GM23248 (cell line): Measurements from ENCODE around the gene NLGN2. TPM values are rescaled to one million over a fixed set of nuclear protein-coding genes. Genes with fewer than 3 reads are reported as not detected.

ENCODE experiments used
- DNase-seq: peaks from one replicate; pipeline ENCODE4 v3.0.0-alpha.2; 2015
- H2AFZ ChIP-seq: fragments of 200-600 bp; sonication (generic); 2 replicates; pipeline ENCODE4 v1.6.1; 2016; ENCODE audit warnings: antibody characterized with exemption
- H3F3A ChIP-seq: fragments of 200-600 bp; sonication (generic); 2 replicates; pipeline ENCODE4 v1.6.1; 2016; ENCODE audit warnings: mild to moderate bottlenecking, antibody characterized with exemption, mixed run types; ENCODE audit not compliant: insufficient read depth
- H3K27ac ChIP-seq: fragments of 200-600 bp; sonication (generic); 2 replicates; pipeline ENCODE4 v1.5.1; 2016; ENCODE audit warnings: mild to moderate bottlenecking
- H3K27me3 ChIP-seq: fragments of 200-600 bp; sonication (generic); replicated peaks from 2 replicates; pipeline ENCODE4 v1.6.1; 2016; ENCODE audit warnings: mild to moderate bottlenecking; ENCODE audit not compliant: insufficient read depth
- H3K36me3 ChIP-seq: fragments of 200-600 bp; sonication (generic); 2 replicates; pipeline ENCODE4 v1.6.1; 2016; ENCODE audit warnings: low read depth, mild to moderate bottlenecking
- H3K4me1 ChIP-seq: fragments of 200-600 bp; sonication (generic); 2 replicates; pipeline ENCODE4 v1.6.1; 2016; ENCODE audit warnings: mild to moderate bottlenecking; ENCODE audit not compliant: insufficient read depth
- H3K4me2 ChIP-seq: fragments of 200-600 bp; sonication (generic); one replicate; pipeline ENCODE4 v1.6.1; 2016; ENCODE audit warnings: mild to moderate bottlenecking; ENCODE audit not compliant: unreplicated experiment
- H3K4me3 ChIP-seq: fragments of 200-600 bp; sonication (generic); 2 replicates; pipeline ENCODE4 v1.5.1; 2016; ENCODE audit warnings: mild to moderate bottlenecking
- H3K79me2 ChIP-seq: fragments of 200-600 bp; sonication (generic); 2 replicates; pipeline ENCODE4 v1.6.1; 2016; ENCODE audit warnings: mild to moderate bottlenecking; ENCODE audit not compliant: insufficient read depth
- H3K9ac ChIP-seq: fragments of 200-600 bp; sonication (generic); 2 replicates; pipeline ENCODE4 v1.6.1; 2016; ENCODE audit warnings: mild to moderate bottlenecking
- H3K9me2 ChIP-seq: fragments of 200-600 bp; sonication (generic); 2 replicates; pipeline ENCODE4 v1.6.1; 2016; ENCODE audit warnings: mixed run types, mild to moderate bottlenecking, moderate library complexity; ENCODE audit not compliant: insufficient read depth
- H3K9me3 ChIP-seq: fragments of 200-600 bp; sonication (generic); one replicate; pipeline ENCODE4 v1.6.1; 2017; ENCODE audit warnings: low read depth
- H4K20me1 ChIP-seq: fragments of 200-600 bp; sonication (generic); 2 replicates; pipeline ENCODE4 v1.6.0; 2016; ENCODE audit not compliant: insufficient read depth
- EZH2 ChIP-seq: fragments of 200-600 bp; sonication (generic); IDR thresholded peaks from 2 replicates; pipeline ENCODE4 v1.6.1; 2018; ENCODE audit warnings: antibody characterized with exemption, mild to moderate bottlenecking; ENCODE audit not compliant: insufficient read depth, poor library complexity, severe bottlenecking
- EZH2phosphoT487 ChIP-seq: fragments of 200-600 bp; sonication (generic); IDR thresholded peaks from 2 replicates; pipeline ENCODE4 v1.6.1; 2018; ENCODE audit warnings: antibody characterized with exemption, moderate library complexity, mild to moderate bottlenecking, low read depth; ENCODE audit not compliant: insufficient read depth
- WGBS, 2 experiments: methylation state at CpG; one replicate each; pipeline ENCODE4 v1.1.6; 2015 to 2017; ENCODE audit warnings: low lambda C conversion rate in 2 of 2, low coverage in 1 of 2; ENCODE audit errors: missing lambda C conversion rate in 2 of 2; 5-methylcytosine and 5-hydroxymethylcytosine counted together
- in situ Hi-C: fragments of 300-500 bp; cut with MboI; formaldehyde crosslinking; loops from 2 replicates; pipeline ENCODE4 v1.15.0; 2020
- polyA plus RNA-seq: library from polyadenylated mRNA; unstranded; fragments of >200 nt; fragmentation: Nextera tagmentation; extraction: Ambion mirVana; gene quantifications from 2 replicates; pipeline ENCODE4 v1.2.1, GENCODE V29; 2016
- total RNA-seq: library from RNA; depleted of rRNA; stranded (reverse); fragments of >200 nt; shearing (Covaris generic); gene quantifications from 2 replicates; pipeline ENCODE4 v1.2.3, GENCODE V29; 2014

The NLGN2 gene
- total and polyA plus RNA-seq, 2 experiments from 2014 or later = 3.3 to 9.5 TPM

DNA sequence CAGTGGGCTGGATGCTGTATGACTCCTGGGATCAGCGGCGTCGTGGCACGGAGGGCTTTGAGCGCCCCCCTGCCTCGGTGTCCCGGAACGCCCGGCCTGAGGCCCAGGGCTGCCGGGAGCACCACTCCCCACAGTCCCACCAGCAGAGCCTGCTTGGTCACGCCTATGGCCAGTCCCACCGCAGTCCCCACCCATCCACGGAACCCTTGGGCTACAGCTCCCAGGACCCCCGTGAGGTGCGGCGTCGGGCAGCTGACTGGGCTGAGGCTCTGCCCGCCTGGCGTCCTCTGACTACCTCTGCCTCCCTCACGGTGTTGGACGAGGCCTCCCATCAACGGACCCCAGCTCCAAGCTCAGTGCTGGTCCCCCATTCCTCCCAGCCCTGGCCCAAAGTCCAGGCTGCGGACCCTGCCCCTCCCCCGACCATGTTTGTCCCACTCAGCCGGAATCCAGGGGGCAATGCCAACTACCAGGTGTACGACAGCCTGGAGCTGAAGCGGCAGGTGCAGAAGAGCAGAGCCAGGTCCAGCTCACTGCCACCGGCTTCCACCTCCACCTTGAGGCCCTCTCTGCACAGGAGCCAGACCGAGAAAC is 19.3 kb downstream of the NLGN2 start:
- Histone ChIP-seq H3K4me1 (no peaks in the 10 kb centered on the region; the same call in 1 of the 2 replicates), H3K27ac (no peak overlapping the region), H3K27me3 (no peaks in the 10 kb centered on the region), H3K4me2 (no peak overlapping the region), H3K36me3 (no peaks in the 10 kb centered on the region), H4K20me1 (no peaks in the 10 kb centered on the region), H3K4me3 (no peak overlapping the region), H3K9me2 (no peaks in the 10 kb centered on the region), H2AFZ (no peak overlapping the region), H3K9me3 (no peaks in the 10 kb centered on the region), H3K79me2 (no peaks in the 10 kb centered on the region), H3F3A (peaks cover 8% of the 10 kb centered on the region; the same call in 1 of the 2 replicates), H3K9ac (no peak overlapping the region)
- no peak for TF ChIP-seq EZH2
- TF ChIP-seq EZH2phosphoT487 = no peak
- no peak for DNase-seq
- in situ Hi-C loops = no loop called here
- WGBS, 2 experiments = 87 to 89% methylated on average over 16 to 29 of the region's 29 CpGs

DNA sequence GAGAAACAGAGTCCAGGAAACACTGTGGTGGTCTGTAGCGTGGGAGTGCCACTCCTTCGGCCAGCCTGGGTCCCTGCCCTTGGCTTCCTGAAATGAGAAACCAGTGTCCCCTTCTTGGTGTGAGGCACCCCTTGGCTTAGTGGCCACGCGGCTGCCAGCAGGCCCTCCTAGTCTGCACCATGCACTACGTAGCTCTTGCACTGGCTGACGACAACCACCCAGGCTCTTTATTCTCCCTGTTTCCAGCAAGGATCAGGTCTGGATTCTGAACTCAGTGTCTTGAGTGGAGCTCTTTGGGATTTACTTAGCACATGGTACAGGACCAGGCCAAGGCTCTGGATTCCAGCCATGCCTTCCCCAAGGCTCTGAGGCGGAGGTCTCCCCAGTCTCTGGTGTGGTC is 19.9 kb downstream of the NLGN2 start:
- Histone ChIP-seq H3K9me3 (no peaks in the 10 kb centered on the region), H4K20me1 (no peaks in the 10 kb centered on the region), H3K9ac (no peak overlapping the region), H3K4me1 (no peaks in the 10 kb centered on the region; the same call in 1 of the 2 replicates), H2AFZ (no peak overlapping the region), H3K9me2 (no peaks in the 10 kb centered on the region), H3K4me2 (no peak overlapping the region), H3K27ac (no peak overlapping the region), H3F3A (peaks cover 8% of the 10 kb centered on the region; the same call in 1 of the 2 replicates), H3K27me3 (no peaks in the 10 kb centered on the region), H3K4me3 (no peak overlapping the region), H3K79me2 (no peaks in the 10 kb centered on the region), H3K36me3 (no peaks in the 10 kb centered on the region)
- no peak for DNase-seq
- 66 to 88% methylated on average over 7 of the region's 7 CpGs for WGBS, 2 experiments
- in situ Hi-C loops = no loop called here
- TF ChIP-seq EZH2phosphoT487 = no peak
- TF ChIP-seq EZH2 = no peak

DNA sequence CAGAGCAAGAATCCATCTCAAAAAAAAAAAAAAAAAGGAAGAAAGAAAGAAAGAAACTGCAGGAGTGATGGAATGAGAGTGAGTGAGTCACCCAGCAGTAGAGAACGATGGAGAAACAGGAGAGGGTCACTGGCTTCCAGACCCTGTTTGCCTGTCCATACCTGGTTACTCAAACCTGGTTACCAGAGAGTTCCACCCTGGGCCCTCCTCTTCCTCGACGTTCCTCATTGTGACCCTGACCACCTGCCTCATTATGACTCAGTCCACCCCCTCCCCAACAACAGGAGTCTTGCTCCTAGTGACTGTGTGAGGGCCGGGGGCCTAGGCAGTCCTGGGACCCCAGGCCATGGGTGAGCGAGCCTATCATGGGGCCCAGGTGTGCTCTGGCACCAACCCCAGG is 20.9 kb downstream of the NLGN2 start, which contains the start of gene SPEM3:
Gene SPEM3 (plus strand): TSS at position 301 of the 400 bp plus-strand sequence. CDS start 46 bp downstream, at position 347.
- peak; percentile 15 for DNase-seq
- in situ Hi-C loops = no loop called here

DNA sequence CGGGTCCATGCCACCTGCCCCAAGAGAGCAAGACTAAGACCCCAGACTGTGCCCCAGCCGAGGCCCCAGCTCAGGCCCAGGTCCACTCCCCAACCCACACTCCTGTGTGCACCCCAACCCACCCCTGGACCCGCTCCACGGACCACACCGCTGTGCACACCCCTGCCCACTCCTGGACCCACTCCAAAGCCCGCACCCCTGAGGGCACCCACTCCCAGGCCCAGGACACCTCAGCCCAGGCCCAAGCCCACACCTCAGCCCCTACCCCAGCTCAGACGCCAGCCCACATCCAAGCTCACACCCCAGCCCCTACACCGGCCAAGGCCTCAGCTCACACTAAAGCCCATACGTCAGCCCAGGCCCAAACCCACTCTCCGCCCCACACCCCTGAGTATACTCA is 22.1 kb downstream of the NLGN2 start:
- Histone ChIP-seq H3K27ac (no peak overlapping the region), H3K9me2 (no peaks in the 10 kb centered on the region), H2AFZ (no peak overlapping the region), H3K4me3 (no peak overlapping the region), H3K9ac (no peak overlapping the region), H4K20me1 (no peaks in the 10 kb centered on the region), H3K27me3 (no peaks in the 10 kb centered on the region), H3K9me3 (no peaks in the 10 kb centered on the region), H3K4me2 (no peak overlapping the region), H3K4me1 (no peaks in the 10 kb centered on the region; the same call in 1 of the 2 replicates), H3K79me2 (no peaks in the 10 kb centered on the region), H3F3A (peaks cover 8% of the 10 kb centered on the region; the same call in 1 of the 2 replicates), H3K36me3 (no peaks in the 10 kb centered on the region)
- TF ChIP-seq EZH2 (no peak), EZH2phosphoT487 (no peak)
- WGBS, 2 experiments = 62 to 79% methylated on average over 6 to 9 of the region's 10 CpGs
- in situ Hi-C loops = no loop called here
- DNase-seq = no peak

More for the DNA sequence above, 20.9 kb downstream of the NLGN2 start, which contains the start of gene SPEM3:
- Histone ChIP-seq H4K20me1 (no peaks in the 10 kb centered on the region), H2AFZ (no peak within 1 kb of the TSS), H3K27ac (no peak within 1 kb of the TSS), H3K9ac (no peak within 1 kb of the TSS), H3F3A (peaks cover 8% of the 10 kb centered on the region; the same call in 1 of the 2 replicates), H3K4me1 (no peaks in the 10 kb centered on the region; the same call in 1 of the 2 replicates), H3K79me2 (no peaks in the 10 kb centered on the region), H3K4me3 (no peak within 1 kb of the TSS), H3K27me3 (no peaks in the 10 kb centered on the region), H3K9me3 (no peaks in the 10 kb centered on the region), H3K4me2 (no peak within 1 kb of the TSS), H3K36me3 (no peaks in the 10 kb centered on the region), H3K9me2 (no peaks in the 10 kb centered on the region)
- WGBS, 2 experiments = 51 to 72% methylated on average over 5 of the region's 5 CpGs
- TF ChIP-seq EZH2phosphoT487 (no peak), EZH2 (no peak)
